Stimulated activated CD4-positive, alpha-beta T cell treated with anti-CD3 and anti-CD28 coated beads, Interleukin-15, amount 100 ng/mL, for 48 hours (primary cell): ENCODE data around the gene C9orf78.
A peak's percentile ranks its signal among the peaks of the same experiment; 100 is the strongest.
"Not testable (repeated sequence)": the region's sequence is repeated elsewhere in the genome, so short reads cannot be mapped to it uniquely, and the experiment has no call there.

ENCODE experiments used
- DNase-seq, 2 donors: peaks; one replicate each; pipeline ENCODE4 v3.0.0-alpha.2; 2020; ENCODE audit warnings: low read depth in 2 of 2

C9orf78 gene

DNA sequence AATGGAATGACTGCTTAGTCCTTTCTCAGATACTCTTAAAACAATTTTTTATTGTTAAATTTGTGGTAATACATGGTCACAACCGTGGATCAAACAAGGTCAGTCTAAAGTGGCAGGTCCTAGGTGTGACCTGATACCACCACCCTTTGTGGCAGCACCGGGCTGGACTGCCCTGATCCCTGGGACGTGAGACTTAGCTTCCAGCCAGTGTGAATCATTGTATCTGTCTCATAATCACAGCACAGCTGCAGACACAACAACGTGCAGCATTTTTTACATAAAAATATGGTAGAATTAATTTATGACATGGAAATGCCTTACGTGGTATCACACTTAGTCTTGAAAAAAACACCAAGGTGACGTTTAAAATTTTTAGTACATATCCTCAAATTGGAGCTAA lies 24.3 kb downstream of the C9orf78 start:
- DNase-seq, result no peak

DNA sequence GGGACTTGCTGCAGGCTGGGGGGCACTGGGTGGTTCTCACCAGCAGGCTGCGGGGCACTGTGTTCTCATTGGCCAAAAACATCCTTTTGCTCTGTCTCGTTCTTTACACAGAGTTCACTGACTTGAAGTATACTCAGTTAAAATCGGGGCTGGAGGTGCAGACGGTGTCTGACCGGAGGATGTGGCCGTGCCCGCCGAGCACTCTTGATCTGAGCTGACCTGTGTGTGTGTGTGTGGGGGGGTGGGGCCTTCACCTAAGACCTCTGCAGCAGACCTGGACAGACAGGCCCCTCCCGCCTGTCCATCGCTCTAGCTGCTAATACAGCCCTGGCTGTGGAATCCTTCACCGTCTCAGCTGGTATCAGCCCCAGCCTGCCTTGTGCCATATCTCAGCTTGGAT lies 25.0 kb downstream of the C9orf78 start:
- no peak for DNase-seq

DNA sequence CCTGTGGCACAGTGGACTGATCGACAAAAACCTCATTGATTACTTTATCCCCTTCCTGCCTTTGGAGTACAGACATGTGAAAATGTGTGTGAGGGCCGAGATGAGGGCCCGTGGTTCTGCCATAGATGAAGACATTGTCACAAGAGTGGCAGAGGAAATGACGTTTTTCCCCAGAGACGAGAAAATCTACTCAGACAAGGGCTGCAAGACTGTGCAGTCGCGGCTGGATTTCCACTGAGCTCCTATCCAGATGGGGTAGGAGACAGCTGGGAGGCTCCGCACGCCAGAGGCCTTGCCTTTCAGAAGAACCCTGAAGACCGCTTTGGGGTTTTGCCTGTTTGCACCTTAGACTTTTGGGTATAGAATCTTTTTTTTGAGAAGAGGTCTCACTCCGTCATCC lies 25.7 kb downstream of the C9orf78 start:
- DNase-seq, result no peak

DNA sequence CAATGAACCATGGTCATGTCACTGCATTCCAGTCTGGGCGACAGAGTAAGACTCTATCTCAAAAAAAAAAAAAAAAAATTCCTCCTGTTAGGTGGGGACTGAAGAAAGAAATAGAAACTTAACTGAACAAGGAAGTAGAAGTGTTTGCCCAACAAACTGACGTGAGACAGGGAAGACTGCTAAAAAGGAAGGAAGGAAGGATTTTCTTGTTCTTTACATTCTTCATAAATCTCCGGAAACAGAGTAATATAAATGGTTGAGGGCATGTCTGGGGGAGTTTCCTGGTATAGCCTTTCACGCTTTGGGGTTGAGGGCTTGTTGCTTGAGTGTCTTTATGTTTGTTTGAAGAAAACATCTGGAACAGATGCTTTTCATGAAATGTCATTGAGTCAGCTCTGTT lies 29.0 kb downstream of the C9orf78 start:
- DNase-seq, result no peak

DNA sequence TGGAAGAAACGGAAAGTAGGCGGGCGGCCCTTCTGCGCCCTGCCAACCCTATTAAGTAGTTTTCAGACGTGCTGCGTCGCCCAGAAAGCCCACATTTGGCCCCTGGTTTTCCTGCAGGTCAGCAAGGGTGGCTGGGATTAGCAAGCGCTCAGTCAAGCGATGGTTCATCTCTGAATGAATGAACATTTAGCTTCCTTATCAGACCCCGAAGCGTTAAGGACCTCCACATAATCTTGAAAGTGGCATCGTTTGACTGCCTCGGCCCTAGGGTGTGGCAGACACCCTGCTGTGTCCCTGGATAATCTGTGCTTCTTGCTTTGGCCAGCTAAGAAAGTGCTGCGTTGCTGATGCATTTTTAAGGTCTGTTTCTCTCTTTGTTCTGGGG lies 31.4 kb downstream of the C9orf78 start:
- DNase-seq, result no peak

DNA sequence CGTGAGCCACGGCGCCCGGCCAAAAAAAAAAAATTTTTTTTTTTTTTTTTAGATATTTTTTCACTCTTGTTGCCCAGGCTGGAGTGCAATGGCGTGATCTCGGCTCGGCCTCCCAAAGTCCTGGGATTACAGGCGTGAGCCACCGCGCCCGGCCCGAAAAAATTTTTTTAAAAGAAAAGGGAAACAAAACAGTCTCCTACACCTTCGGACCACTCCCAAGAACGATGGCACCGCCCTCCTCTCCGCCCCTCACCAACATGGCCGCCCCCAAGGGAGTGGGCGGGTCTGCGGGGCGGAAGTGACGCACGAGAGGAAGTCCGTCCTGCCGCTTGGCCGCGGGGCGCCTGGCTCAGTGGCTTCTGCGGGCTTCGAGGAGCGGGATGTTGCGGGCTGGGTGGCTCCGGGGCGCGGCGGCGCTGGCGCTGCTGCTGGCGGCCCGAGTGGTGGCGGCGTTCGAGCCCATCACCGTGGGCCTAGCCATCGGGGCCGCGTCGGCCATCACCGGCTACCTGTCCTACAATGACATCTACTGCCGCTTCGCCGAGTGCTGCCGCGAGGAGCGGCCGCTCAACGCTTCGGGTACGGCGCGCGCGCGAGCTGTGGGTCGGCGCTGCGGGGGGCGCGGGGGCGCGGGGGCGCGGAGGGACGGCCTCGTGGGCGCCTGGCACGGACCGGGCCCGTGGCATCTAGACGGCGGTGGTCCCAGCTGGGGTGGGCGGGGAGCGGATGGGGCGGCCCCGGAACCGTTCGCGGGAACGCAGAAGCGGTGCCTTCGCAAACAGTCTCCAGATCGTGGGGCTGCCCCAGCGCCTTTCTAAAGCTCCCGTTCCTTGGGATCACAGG lies 32.0 kb downstream of the C9orf78 start, which contains the start of gene TOR1B:
Gene TOR1B (plus strand): TSS at position 352 of the 843 bp plus-strand sequence. CDS start 29 bp downstream, at position 381.
- DNase-seq, result peak; percentile 85 to 88

DNA sequence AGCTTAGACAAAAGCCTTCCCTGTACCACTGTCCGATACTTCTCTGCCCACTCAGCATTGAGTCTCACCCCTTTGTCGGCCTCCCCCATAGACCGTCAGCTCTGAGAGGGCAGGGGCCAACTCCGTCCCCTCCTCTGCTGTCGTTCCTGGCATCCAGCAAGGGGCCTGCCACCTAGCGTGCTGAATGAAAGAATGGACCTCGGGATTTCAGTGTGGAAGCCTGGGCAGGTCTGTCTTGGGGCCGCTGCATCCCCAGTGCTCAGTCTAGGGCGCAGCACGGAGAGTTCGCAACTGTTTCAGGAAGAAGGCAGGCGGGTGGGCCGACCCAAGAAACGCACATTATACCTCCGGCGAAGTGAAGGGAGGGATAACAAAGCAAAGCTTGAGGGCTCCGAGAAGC lies 33.6 kb downstream of the C9orf78 start:
- DNase-seq, result no peak

DNA sequence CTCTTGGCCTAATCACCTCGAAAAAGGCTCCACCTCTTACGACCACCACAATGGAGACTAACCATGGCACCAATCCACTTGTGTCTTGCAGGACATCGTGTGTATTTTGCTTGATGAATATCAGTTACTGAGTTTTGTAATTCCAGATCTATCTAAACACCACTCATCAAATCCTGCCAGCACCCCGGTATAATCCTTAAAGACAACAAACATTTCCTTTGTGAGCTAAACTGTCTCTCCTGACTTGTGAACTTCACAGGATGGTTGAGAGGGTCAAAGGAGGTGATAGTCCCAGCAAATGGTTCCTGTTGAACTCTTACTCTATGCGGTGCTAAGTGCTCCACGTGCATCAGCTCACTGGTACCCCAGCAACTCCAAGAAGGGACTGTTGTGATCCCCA lies 36.1 kb downstream of the C9orf78 start:
- no peak for DNase-seq

DNA sequence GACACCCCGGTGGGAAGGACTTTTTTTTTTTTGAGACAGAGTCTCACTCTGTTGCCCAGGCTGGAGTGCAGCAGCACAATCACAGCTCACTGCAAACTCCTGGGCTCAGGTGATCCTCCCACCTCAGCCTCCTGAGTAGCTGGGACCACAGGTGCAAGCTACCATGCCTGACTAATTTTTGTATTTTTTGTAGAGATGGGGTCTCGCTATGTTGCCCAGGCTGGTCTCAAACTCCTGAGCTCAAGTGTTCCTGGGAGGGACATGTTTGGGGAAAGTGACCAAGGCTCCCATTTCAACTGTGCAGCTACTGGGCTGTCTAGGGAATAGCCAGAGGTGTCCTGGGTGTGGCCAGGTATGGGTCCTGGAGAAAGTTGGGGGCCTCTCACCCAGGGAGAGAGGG lies 39.0 kb downstream of the C9orf78 start:
- DNase-seq, result not testable (repeated sequence)

DNA sequence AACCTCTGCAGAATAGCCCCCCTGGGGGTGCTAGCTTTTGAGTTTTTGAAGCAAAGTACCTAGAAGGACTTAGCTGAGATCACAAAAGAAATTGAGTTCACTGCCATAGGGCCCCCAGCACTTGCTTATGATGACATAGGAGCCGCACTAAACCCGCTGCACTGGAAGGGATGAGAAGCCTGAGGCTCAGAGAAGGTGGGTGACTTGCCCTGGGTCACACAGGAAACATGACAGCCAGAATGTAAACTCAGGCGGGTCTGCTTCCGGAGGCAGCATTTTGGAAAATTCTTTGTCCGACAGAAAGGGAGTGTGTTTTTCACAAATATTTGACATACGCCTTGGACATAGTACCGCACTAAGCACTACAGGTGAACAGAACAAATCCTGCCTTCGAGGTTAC lies 40.5 kb downstream of the C9orf78 start:
- DNase-seq, result no peak

DNA sequence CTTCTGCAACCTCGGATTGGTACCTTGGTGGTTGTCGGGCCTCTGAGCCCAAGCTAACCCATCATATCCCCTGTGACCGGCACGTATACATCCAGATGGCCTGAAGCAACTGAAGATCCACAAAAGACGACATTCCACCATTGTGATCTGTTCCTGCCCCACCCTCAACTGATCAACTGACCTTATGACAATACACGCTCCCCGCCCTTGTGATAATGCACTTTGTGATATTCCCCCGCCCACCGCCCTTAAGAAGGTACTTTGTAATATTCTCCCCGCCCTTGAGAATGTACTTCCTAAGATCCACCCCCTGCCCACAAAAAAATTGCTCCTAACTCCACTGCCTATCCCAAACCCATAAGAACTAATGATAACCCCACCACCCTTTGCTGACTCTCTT lies 48.6 kb downstream of the C9orf78 start:
- no peak for DNase-seq

DNA sequence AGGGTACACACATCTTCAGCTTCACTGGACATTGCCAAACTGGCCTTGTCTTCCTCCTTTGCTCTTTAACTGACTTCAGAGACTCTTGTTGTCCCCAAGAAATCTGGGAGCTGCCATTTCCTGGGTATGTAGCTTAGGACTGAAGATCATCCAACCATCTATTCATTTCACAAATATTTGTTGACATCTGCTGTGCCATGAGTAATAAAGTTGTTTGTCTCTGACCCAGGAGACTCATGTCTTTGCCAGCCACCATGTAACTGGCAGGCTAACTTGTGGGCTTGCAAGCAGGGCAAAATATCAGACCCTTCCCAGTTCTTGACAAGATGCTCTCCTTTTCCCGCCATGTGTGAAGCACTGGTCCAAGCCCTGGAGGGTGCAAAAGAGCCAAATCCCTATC lies 49.2 kb downstream of the C9orf78 start:
- DNase-seq, result no peak

DNA sequence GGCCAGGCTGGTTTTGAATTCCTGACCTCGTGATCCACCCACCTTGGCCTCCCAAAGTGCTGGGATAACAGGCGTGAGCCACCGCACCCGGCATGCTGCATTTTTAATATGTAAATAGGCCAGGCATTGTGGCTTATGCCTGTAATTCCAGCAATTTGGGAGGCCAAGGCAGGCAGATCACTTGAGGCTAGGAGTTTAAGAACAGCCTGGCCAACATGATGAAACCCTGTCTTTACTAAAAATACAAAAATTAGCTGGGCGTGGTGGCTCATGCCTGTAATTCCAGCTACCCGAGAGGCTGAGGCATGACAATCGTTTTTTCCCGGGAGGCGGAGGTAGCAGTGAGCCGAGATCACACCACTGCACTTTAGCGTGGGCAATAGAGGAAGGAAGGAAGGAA lies 50.1 kb downstream of the C9orf78 start:
- DNase-seq, result not testable (repeated sequence)

DNA sequence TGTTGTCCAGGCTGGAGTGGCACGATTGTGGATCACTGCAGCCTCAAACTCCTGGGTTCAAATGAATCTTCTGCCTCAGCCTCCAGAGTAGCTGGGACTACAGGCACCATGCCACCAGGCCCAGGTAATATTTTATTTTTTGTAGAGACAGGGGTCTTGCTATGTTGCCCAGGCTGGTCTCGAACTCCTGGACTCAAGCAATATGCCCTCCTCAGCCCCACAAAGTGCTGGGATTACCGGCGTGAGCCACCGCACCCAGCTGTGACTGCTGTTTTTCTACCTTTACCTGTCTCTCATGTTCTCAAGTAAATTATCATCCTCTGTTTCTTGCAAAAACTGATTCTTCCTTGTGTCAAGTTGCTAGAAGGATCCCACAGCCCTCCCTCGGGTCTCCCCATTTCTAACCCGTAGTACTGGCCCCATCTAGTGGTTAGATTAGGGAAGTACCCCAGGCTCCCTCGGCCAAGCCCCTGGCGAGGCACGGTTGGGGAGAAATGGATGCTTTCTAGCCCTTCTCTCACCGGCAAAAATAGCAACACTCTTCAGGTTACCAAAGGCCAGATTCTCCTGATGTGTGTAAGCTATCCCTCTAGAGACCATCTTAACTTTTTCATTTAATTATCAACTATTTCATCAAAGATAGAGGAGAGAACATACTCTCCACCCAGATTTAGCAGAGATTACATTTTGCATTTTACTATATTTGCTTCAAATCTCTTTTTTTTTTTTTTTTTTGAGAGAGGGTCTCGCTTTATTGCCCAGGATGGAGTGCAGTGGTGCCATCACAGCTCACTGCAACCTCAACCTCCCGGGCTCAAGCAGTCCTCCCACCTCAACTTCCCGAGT lies 51.3 kb downstream of the C9orf78 start:
- DNase-seq, result peak; percentile 58 to 74

DNA sequence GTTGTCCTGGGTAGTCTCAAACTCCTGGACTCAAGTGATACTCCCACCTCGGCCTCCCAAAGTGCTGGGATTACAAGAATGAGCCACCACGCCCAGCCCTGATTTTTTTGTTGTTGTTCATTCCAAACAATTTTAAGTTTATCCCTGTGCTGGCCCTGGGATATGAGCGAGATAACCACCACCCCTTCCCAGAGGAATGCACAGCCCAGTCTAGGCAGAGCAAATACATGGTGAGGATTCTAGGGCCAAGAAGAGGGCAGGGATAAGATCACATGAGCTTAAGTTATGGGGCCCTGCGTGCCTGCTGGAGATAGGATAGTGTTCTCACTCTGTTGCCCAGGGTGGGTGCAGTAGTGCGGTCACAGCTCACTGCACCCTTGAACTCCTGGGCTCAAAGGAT lies 53.1 kb downstream of the C9orf78 start:
- no peak for DNase-seq

DNA sequence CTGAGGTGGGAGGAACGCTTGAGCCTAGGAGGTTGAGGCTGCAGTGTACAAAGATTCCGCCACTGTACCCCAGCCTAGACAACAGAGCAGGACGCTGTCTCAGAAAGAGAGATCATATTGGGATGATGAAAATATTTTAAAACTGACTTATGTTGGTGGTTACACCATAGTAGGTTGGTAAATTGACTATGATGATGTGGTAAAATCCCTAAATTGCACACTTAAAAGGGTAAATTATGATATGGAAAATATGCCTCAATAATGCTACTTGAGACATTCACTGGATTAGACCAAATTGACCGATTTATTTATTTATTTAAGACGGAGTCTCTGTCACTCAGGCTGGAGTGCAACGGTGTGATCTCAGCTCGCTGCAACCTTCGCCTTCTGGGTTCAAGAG lies 53.9 kb downstream of the C9orf78 start:
- DNase-seq, result no peak

DNA sequence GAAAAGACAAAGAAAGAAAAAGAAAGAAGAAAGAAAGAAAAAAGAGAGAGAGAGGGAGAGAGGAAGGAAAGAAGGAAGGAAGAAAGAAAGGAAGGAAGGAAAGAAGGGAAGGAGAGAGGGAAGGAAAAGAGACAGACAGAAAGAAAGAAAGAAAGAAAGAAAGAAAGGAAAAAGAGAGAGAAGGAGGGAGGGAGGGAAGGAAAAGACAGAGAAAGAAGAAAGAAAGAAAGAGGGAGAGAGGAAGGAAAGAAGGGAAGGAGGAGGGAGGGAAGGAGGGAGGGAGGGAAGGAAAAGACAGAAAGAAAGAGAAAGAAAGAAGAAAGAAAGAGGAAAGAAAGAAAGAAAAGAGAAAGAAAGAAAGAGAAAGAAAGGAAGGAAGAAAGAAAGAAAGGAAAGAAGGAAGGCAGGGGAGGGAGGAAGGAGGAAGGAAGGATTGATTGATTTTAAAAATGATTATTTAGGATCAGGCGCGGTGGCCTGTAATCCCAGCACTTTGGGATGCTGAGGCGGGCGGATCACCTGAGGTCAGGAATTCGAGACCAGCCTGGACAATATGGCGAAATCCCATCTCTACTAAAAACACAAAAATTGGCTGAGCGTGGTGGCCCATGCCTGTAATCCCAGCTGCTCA lies 55.4 kb downstream of the C9orf78 start:
- no peak for DNase-seq

DNA sequence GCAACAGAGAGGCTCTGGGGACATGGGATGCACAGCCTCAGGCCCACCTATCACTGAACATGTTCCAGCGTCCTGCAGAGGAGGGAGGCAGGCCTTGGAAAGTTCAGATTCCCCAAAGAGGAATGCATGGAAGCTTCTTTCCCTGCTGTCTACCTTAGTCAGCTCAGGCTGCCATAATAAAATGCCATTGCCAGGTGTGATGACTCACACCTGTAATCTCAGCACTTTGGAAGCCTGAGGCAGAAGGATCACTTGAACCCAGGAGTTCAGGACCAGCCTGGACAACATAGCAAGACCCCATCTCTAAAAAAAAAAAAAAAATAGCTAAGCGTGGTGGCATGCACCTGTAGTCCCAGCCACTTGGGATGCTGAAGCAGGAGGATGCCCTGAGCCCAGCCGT lies 56.6 kb downstream of the C9orf78 start:
- no peak for DNase-seq

DNA sequence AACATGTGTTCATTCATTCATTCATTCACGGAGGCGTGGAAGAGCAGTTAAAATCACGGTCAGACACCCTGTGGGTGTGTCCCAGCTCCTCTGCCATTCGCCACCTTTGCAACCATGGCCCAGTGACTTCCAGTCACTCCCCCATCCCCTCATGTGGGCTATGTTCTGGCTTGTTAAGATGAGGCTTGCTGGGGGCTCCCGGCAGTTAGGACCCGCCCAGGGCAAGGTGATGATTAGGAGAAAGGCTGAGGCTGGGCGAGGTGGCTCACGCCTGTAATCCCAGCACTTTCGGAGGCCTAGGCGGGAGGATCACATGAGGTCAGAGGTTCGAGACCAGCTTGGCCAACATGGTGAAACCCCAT lies 57.3 kb downstream of the C9orf78 start:
- DNase-seq, result no peak
